Kasumi-1 (cell line): Measurements from ENCODE around the gene NLK.
"Not testable (repeated sequence)": the region's sequence is repeated elsewhere in the genome, so short reads cannot be mapped to it uniquely, and the experiment has no call there.

ENCODE experiments used
- DNase-seq, 2 experiments: peaks; one replicate each; lab custom pipeline; 2025; lab: John Stamatoyannopoulos, UW

Gene NLK

DNA sequence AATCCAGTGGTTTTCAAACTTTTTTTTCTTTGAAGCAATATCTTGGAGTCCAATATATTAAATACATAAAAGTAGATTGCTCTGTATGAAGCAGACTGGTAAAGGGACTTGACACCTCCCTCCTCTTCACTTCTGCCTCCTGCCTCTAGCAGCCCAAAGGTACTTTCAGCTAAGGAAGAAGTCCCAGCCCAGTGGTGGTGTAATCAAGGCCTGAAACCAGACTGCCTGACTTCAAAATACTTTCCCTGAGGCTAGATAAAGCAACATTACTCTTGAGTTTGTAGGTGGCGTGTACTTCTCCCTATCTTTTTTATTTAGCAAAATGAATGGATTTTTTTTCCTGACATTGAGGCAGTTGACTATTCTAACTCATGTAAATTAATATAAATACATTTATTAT, 154.2 kb downstream of the NLK start:
- no peak for DNase-seq

DNA sequence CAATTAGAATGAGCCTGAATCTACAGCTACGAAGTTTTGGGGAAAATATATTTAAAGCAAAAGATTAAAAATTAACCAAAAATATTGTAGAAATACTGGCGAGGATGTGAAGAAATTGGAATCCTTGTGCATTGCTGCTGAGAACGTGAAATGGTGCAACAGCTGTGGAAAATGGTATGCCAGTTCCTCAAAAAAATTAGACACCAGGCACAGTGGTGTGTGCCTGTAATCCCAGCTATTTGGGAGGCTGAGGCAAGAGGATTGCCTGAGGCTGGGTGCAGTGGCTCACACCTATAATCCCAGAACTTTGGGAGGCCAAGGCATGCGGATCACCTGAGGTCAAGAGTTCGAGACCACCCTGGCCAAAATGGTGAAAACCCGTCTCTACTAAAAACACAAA, 156.6 kb downstream of the NLK start:
- no peak for DNase-seq

DNA sequence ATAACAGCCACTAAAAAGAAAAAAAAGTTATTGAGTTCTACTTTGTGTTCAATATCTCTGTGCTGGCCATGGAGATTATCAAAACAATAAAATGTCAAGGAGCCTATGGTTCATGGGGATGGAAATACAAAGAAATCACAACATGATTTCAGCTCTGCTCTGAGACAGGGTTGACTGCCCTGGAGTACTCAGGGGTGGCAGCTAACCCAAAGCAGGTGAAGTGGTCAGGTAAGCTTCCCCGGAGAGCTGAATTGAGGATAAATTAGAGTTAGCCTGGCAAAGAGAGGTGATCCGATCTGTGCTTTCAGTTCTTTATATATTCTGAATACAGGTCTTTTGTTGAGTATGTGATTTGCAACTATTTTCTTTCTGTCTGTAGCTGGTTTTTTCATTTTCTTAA, 157.3 kb downstream of the NLK start:
- DNase-seq, result no peak

GRCh38 chr17:28201315-28201714, 158.8 kb downstream of the NLK start:
- no peak for DNase-seq

GRCh38 chr17:28204244-28204643, 161.8 kb downstream of the NLK start:
- no peak for DNase-seq

GRCh38 chr17:28204751-28205150, 162.3 kb downstream of the NLK start:
- DNase-seq, result no peak

DNA sequence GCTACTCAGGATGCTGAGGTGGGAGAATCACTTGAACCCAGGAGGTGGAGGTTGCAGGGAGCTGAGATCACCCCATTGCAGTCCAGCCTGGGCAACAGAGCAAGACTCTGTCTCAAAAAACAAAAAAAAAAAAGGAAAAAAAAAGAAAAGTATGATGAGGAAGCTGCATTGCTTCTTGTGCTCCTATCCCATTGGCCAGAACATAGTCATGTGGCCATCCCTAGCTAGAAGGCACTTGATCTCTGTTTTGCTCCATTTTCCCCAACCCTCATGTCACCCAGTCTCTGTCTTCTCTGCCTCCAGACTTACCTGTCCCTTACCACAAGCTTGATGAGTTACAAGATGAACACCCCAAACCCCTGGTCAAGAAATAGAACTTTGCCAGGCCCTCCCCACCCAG, 163.8 kb downstream of the NLK start:
- no peak for DNase-seq

DNA sequence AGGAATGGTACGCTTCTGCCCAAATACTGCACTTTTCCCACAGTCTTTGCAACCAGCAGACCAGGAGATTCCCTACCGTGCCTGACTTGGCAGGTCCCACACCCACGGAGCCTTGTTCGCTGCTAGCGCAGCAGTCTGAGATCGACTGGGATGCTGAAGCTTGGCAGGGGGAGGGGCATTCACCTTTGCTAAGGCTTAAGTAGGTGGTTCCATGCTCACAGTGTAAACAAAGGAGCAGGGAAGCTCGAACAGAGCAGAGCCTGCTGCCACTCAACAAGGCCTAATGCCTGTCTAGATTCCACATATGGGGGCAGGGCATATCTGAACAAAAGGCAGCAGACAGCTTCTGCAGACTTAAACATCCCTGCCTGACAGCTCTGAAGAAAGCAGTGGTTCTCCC, 169.3 kb downstream of the NLK start:
- no peak for DNase-seq

DNA sequence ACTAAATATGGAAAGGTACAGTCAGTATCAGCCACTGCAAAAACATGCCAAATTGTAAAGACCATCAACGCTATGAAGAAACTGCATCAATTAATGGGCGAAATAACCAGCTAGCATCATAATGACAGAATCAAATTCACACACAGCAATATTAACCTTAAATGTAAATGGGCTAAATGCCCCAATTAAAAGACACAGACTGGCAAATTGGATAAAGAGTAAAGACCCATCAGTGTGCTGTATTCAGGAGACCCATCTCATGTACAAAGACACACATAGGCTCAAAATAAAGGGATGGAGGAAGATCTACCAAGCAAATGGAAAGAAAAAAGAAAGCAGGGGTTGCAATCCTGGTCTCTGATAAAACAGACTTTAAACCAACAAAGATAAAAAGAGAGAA, 171.1 kb downstream of the NLK start:
- DNase-seq, result not testable (repeated sequence)

DNA sequence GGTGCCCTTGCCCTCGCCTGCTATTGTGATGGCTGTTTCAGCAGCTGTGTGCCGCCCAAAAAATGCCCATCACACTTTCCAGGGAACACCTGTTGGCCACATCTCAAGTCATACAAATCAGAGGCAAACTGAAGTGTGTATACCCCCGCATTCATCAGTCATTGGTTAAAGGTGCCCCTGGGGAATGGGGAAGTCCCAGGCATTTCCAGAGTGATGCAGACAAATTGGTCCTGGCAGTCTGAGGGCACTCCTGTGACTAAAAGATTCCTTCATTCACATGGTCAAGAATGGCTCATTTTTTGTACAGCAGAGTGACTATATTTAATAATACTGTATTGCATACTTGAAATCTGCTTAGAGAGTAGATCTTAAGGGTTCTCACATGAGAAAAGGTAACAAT, 173.6 kb downstream of the NLK start:
- DNase-seq, result no peak

DNA sequence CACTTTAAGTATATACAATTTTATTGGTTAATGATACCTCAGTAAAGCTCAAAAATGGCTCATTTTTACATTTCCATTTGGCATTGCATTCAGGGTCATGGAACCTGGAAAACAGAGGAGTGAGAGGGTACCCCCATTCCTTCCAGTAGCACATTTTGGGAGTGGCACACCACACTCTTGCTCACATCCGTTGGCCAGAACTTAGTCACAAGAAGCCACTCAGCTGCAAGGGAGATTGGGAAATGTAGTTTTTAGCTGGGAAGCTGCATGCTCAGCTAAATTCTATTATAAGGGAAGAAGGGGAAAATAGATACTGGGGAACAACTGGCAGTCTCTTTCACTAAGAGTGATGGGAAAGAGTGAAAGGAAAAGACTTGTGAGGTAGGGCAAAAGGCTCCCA, 174.1 kb downstream of the NLK start:
- peak; percentile 14 to 38 for DNase-seq

GRCh38 chr17:28219771-28220170, 177.3 kb downstream of the NLK start:
- no peak for DNase-seq

GRCh38 chr17:28221751-28222414, 179.4 kb downstream of the NLK start:
- DNase-seq, result no peak

- DNase-seq, result no peak
Observed at GRCh38 chr17:28225271-28225670, 182.8 kb downstream of the NLK start.

GRCh38 chr17:28225867-28226266, 183.4 kb downstream of the NLK start:
- no peak for DNase-seq

DNA sequence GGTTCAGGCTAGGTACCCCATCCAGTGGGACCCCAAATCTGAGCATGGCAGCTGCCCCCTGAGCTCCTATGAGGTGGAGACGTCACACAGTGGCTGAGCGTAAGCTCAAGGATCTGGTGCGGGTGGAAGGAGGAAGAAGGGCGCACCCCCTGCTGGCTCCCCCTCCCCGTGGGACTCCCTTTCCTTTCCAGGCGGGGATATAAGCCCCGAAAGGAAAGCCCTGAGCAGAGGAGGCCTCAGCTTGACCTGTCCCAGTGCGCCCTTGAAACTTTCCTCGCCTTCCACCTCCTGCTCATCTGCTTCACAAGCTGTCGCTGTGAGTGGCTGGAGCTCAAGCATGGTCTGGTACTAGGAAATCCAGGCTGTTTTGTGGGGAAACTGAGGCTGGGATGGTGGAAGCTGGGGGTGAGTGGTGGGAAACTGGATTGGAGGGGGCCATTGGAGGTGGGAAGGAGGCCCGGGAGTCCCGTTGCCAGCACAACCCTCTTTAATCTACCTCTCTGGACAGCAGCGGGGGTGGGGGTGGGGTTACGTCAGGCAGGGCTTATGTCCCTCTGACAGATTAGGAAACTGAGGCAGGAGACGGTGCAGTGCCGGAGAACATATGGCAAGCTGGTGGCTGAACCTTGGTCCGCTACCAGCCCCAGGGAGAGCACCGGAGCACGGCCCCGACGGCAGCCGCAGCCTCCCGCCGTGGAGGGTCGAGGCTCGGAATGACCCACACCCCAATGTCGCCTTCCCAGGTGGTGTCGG, 184.3 kb downstream of the NLK start:
- no peak for DNase-seq

DNA sequence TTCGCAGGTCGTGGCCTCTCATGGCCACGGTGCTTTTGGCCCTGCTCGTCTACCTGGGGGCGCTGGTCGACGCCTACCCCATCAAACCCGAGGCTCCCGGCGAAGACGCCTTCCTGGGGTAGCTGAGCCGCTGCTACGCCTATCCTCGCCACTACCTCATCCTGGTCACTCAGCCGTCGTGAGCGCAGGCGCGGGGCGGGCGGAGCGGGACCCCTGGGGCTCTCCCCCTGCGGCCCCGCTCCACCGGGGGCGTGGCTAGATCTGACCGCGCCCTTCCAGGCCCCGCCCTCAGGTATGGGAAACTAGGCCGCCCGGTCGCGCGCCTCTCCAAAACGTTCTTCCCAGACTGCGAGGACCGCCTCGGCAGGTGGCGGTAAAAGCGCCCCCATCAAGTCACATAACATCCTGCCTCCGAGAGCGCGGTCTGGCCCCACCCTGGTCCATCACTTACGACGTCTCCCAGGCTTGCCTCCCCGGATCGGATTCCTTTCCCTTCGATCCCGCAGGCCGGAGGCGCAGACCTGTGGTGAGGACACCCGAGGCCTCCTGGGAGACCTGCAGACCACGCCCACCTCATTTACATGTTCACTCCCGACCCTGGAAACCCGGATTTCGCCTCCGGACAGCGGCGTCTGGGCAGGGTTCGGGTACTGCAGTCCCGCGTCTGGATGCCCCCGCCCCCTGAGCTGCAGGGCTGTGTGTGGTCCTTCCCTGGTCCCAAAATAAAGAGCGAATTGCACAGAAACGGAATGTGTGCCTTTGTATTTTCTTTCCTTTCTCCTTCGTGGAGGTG, 185.0 kb downstream of the NLK start:
- no peak for DNase-seq

GRCh38 chr17:28228109-28228840, 185.8 kb downstream of the NLK start:
- DNase-seq, result peak; percentile 32 to 44

DNA sequence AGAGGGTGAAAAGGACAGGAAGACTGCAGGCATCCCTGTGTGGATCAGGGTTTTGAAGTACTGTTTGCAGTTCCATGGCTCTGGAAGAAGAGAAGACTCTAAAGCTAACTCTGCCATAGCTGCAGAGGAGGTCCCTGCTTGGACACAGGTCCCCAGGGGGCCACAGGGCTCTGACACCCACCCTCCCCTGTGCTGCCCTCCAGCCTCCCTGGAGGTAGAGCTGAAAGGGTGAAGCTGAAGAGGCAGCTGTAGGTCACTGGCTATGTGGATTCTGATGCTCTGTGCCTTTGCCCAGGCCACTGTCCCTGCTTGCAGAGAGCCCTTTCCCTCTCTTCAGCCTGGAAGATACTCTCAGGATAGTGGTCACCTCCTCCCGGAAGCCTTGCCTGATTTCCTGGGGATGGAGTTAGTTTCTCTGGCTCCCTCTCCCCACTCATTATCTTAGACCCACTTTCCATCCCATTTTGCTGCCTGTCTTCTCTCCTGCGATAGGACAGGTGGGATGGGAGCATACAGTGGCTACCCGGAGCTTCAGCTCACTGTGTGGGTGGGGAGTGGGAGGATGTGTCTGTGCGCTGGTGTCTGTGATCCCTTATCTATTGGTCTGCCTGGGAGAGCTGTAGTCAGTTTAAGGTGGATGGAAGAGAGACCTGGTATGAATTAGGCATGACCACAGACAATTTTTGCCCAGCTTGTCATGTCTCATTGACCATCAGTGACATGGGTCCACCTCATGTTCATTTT, 186.7 kb downstream of the NLK start:
- no peak for DNase-seq

GRCh38 chr17:28230011-28230410, 187.5 kb downstream of the NLK start:
- no peak for DNase-seq

- DNase-seq, result not testable (repeated sequence)
Observed at GRCh38 chr17:28230607-28231006, 188.1 kb downstream of the NLK start.

DNA sequence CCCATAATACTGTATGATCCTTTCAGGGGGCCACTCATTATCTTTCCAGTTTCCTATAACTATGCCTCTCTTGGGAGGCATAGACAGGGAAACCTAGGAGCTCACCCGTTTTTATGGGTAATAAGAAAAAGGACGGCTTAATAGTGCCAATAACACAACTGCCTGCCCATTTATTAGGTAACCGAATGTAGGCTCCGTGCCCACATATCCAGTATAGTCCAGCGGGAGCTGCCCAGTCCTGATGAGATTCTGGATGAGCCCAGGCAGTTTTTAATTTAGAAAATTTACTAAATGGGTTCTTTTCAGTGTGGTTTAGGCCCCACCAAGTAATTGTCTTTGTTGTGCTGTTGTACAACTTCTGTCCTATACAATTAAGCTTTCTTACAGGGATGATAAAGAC, 189.1 kb downstream of the NLK start:
- not testable (repeated sequence) for DNase-seq
